NCI-H748 (cell line): Measurements from ENCODE around the gene ZBED2.

Experiments
- DNase-seq: peaks from one replicate; lab custom pipeline; 2025; ENCODE audit not compliant: unreplicated experiment; lab: John Stamatoyannopoulos, UW

The ZBED2 gene

GRCh38 chr3:111605018-111605417 is 9.9 kb upstream of the ZBED2 start:
- no peak for DNase-seq

- DNase-seq: no peak
Observed at GRCh38 chr3:111604119-111604518, 9.0 kb upstream of the ZBED2 start.

- DNase-seq: no peak
Observed at GRCh38 chr3:111603679-111604078, 8.5 kb upstream of the ZBED2 start.

GRCh38 chr3:111601810-111602209 is 6.7 kb upstream of the ZBED2 start:
- no peak for DNase-seq

- no peak for DNase-seq
Observed at GRCh38 chr3:111598552-111598951, 3.4 kb upstream of the ZBED2 start.

GRCh38 chr3:111598139-111598538 is 3.0 kb upstream of the ZBED2 start:
- DNase-seq: no peak

GRCh38 chr3:111596328-111596727 is 1.2 kb upstream of the ZBED2 start:
- no peak for DNase-seq

GRCh38 chr3:111594781-111595180 is 365 bp downstream of the ZBED2 start:
- no peak for DNase-seq

- no peak for DNase-seq
Observed at GRCh38 chr3:111594205-111594604, 941 bp downstream of the ZBED2 start.

GRCh38 chr3:111593666-111594065 is 1.5 kb downstream of the ZBED2 start:
- DNase-seq: no peak

GRCh38 chr3:111592936-111593335 is 2.2 kb downstream of the ZBED2 start:
- no peak for DNase-seq

GRCh38 chr3:111592143-111592542 is 3.0 kb downstream of the ZBED2 start:
- no peak for DNase-seq

- no peak for DNase-seq
Observed at GRCh38 chr3:111591555-111591954, 3.6 kb downstream of the ZBED2 start.

- DNase-seq: no peak
Observed at GRCh38 chr3:111590143-111590491, 5.0 kb downstream of the ZBED2 start.

GRCh38 chr3:111589303-111590142 is 5.6 kb downstream of the ZBED2 start:
- no peak for DNase-seq

- no peak for DNase-seq
Observed at GRCh38 chr3:111588527-111588926, 6.6 kb downstream of the ZBED2 start.

GRCh38 chr3:111585217-111585616 is 9.9 kb downstream of the ZBED2 start:
- DNase-seq: no peak

- DNase-seq: no peak
Observed at GRCh38 chr3:111584744-111585143, 10.4 kb downstream of the ZBED2 start.

- DNase-seq: no peak
Observed at GRCh38 chr3:111582120-111582474, 13.0 kb downstream of the ZBED2 start.

- DNase-seq: no peak
Observed at GRCh38 chr3:111581403-111582119, 13.6 kb downstream of the ZBED2 start.

GRCh38 chr3:111579495-111579894 is 15.7 kb downstream of the ZBED2 start:
- DNase-seq: no peak

- no peak for DNase-seq
Observed at GRCh38 chr3:111578867-111579266, 16.3 kb downstream of the ZBED2 start.
